ENCODE results near the gene MACROD2.

GRCh38 chr20:15618912-15619311 lies 1623.6 kb downstream of the MACROD2 start:
- no peak for TF ChIP-seq SIN3A (IDR thresholded peaks at IDR 0.05; ENCODE audit: borderline replicate concordance, insufficient read depth, low read length)
- TF ChIP-seq FOXP2 (optimal IDR thresholded peaks at IDR 0.05; ENCODE audit: borderline replicate concordance, extremely low read depth, extremely low read length, insufficient read depth), result no peak
- TF ChIP-seq POLR2AphosphoS5 (IDR thresholded peaks at IDR 0.05; ENCODE audit: low read depth, low read length), result no peak
- no peak for TF ChIP-seq REST (IDR thresholded peaks at IDR 0.05; ENCODE audit: insufficient read depth in 1 of 2, low read depth in 2 of 2, low read length in 2 of 2)
- TF ChIP-seq TAF1 (IDR thresholded peaks at IDR 0.05; ENCODE audit: borderline replicate concordance, insufficient read depth, low read length), result no peak
